AG20443 (cell line): ENCODE results near the gene PLAC9.

ENCODE experiments used
- DNase-seq: peaks from one replicate; pipeline ENCODE4 v3.0.0; 2012; ENCODE audit warnings: low spot score, mixed read lengths

PLAC9 gene

GRCh38 chr10:80184291-80184690 is 51.8 kb downstream of the PLAC9 start:
- no peak for DNase-seq

- no peak for DNase-seq
Measured at GRCh38 chr10:80185578-80186299, 53.2 kb downstream of the PLAC9 start.

GRCh38 chr10:80186364-80187012 is 54.0 kb downstream of the PLAC9 start:
- no peak for DNase-seq

GRCh38 chr10:80187060-80187459 is 54.5 kb downstream of the PLAC9 start:
- no peak for DNase-seq

- no peak for DNase-seq
Measured at GRCh38 chr10:80187465-80188409, 55.2 kb downstream of the PLAC9 start.

- DNase-seq, result no peak
Measured at GRCh38 chr10:80188713-80189112, 56.2 kb downstream of the PLAC9 start.

GRCh38 chr10:80191589-80192270 is 59.2 kb downstream of the PLAC9 start:
- no peak for DNase-seq

GRCh38 chr10:80192553-80192952 is 60.0 kb downstream of the PLAC9 start:
- DNase-seq, result no peak

GRCh38 chr10:80194373-80195045 is 62.0 kb downstream of the PLAC9 start:
- DNase-seq, result no peak
